Left lung (tissue), 10 donors: Measurements from ENCODE around the gene SAMMSON. TPM values are rescaled to one million over a fixed set of nuclear protein-coding genes. Genes with fewer than 3 reads are reported as not detected.

Source experiments
- ATAC-seq: fragments of 200-7000 bp; cut with Tn5 transposase; one replicate; pipeline ENCODE4 v1.9.1; 2020; ENCODE audit warnings: moderate library complexity
- DNase-seq, 4 donors: peaks; one replicate each; pipeline ENCODE4 v3.0.0-alpha.2; 2013 to 2020
- H3K27ac ChIP-seq, 2 donors: fragments of 200-600 bp; sonication (generic) in 1 of 2; one replicate each; pipeline versions ENCODE4 v1.5.0 to v1.8.0; 2020 to 2021
- H3K27me3 ChIP-seq, 2 donors: fragments of 200-600 bp; sonication (generic) in 1 of 2; one replicate each; pipeline versions ENCODE4 v1.5.0 to v1.8.0; 2020 to 2021
- H3K36me3 ChIP-seq, 2 donors: fragments of 200-600 bp; sonication (generic) in 1 of 2; one replicate each; pipeline versions ENCODE4 v1.5.0 to v1.8.0; 2020 to 2021
- H3K4me1 ChIP-seq, 2 donors: fragments of 200-600 bp; one replicate each; pipeline ENCODE4 v1.8.0; 2021
- H3K4me3 ChIP-seq, 2 donors: fragments of 200-600 bp; sonication (generic) in 1 of 2; one replicate each; pipeline versions ENCODE4 v1.5.0 to v1.8.0; 2020 to 2021; ENCODE audit warnings: mild to moderate bottlenecking in 1 of 2
- H3K9me3 ChIP-seq, 2 donors: fragments of 200-600 bp; sonication (generic) in 1 of 2; one replicate each; pipeline versions ENCODE4 v1.5.0 to v1.8.0; 2020 to 2021
- intact Hi-C, 2 donors: fragments of 100-400 bp; cut with DNase I; formaldehyde crosslinking; loops; one replicate each; pipeline versions ENCODE4 v1.11.2 to v1.14.2; 2022
- polyA plus RNA-seq, 6 donors: library from polyadenylated mRNA; unstranded; fragments of 120-200 nt; gene quantifications; one replicate each; pipeline ENCODE4 v1.2.1, GENCODE V29; 2013; ENCODE audit not compliant: insufficient read length in 6 of 6
- total RNA-seq, 2 donors: library from RNA; stranded (reverse); fragmentation: NEBNext Ultra II Directional; extraction: Animal tissue kit (Norgen Biotek cat#: 25700); gene quantifications; one replicate each; pipeline ENCODE4 v1.2.1, GENCODE V29; 2021
- TF ChIP-seq, protein P1 (sequence below), 2 donors: fragments of 200-600 bp; sonication (generic) in 1 of 2; IDR thresholded peaks; one replicate each; pipeline versions ENCODE4 v1.5.0 to v1.8.0; 2021; ENCODE audit warnings: antibody characterized with exemption in 2 of 2
- donor health status: DM: no; HTN: yes; CAD: no.
- donor health status: DM: no; HTN: no; CAD: no.

Gene SAMMSON
- total and polyA plus RNA-seq, 8 donors, result 0.09 to 0.20 (median 0.12) TPM; not detected in 4

DNA sequence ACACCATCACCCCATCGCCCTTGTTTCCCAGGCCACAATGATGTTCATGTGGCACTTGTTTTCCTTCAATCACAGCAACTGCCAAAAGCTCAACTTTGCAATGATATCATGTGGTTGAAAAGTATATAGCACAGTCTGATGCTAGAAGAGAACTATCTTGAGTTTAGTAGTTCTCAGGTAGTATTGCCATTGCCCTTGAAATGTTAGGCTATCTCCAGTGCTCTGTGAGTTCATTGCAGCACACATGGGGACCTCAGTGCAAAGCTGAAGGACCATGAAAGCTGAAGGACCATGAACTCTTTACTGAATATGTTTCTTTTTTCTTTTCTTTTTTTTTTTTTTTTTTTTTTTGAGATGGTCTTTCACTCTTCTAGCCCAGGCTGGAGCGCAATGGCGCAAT lies 35.9 kb upstream of the SAMMSON start:
- TF ChIP-seq, protein P1, sequence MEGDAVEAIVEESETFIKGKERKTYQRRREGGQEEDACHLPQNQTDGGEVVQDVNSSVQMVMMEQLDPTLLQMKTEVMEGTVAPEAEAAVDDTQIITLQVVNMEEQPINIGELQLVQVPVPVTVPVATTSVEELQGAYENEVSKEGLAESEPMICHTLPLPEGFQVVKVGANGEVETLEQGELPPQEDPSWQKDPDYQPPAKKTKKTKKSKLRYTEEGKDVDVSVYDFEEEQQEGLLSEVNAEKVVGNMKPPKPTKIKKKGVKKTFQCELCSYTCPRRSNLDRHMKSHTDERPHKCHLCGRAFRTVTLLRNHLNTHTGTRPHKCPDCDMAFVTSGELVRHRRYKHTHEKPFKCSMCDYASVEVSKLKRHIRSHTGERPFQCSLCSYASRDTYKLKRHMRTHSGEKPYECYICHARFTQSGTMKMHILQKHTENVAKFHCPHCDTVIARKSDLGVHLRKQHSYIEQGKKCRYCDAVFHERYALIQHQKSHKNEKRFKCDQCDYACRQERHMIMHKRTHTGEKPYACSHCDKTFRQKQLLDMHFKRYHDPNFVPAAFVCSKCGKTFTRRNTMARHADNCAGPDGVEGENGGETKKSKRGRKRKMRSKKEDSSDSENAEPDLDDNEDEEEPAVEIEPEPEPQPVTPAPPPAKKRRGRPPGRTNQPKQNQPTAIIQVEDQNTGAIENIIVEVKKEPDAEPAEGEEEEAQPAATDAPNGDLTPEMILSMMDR (IDR thresholded peaks at IDR 0.05), result no peak
- DNase-seq, result no peak
- ATAC-seq, result no peak

DNA sequence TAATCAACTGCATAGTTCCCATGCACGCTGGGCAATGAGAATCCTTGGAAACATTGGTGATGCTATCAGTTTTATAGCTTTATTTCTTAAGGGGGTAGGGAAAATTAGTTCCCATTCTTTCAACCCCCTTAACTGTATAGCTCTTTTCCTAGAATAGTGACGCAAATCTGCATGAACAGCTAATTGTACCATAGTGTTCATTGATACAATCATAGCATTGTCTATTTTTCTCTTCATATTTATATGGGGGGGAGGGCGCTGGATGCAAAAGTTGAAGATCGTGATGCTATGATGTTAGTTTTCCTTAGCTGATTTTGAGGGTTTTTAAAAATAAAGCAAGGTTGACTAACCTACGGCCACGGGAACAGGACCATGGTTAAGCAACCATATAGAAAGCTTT lies 32.4 kb upstream of the SAMMSON start:
- DNase-seq (no peak), ATAC-seq (no peak)
- intact Hi-C loops, result no loop called here
- no peaks in the 10 kb centered on the region for H3K27me3 ChIP-seq
- no peak overlapping the region for H3K27ac ChIP-seq
- peaks cover 0 to 11% of the 10 kb centered on the region in 2 donors for H3K36me3 ChIP-seq
- no peaks in the 10 kb centered on the region for H3K9me3 ChIP-seq
- no peak overlapping the region for H3K4me3 ChIP-seq
- no peaks in the 10 kb centered on the region for H3K4me1 ChIP-seq
- TF ChIP-seq, protein P1 (IDR thresholded peaks at IDR 0.05), result no peak

More for the DNA sequence above, 35.9 kb upstream of the SAMMSON start:
- Histone ChIP-seq H3K4me3 (no peak overlapping the region), H3K27me3 (no peaks in the 10 kb centered on the region), H3K36me3 (peaks cover 0 to 24% of the 10 kb centered on the region in 2 donors), H3K9me3 (no peaks in the 10 kb centered on the region), H3K4me1 (no peaks in the 10 kb centered on the region), H3K27ac (no peak overlapping the region)
- intact Hi-C loops, result no loop called here

DNA sequence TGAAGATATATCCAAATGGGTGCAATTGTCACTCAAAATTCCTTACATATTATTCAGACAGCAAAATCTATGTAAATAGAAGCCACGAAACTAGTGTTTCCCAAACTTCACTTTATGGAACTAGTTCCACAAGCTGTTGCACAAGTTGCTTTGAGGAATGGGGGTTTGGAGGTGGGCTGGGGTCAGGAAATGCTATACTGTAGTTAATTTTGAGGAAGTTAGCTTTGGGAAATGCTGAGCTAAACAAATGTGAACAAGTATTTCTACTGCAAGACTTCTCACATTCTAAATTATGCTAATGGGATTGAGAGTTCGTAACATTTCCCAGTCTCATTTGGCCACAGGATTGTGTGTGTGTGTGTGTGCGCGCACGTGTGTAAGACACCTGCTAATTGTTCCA lies 28.7 kb upstream of the SAMMSON start:
- H3K27me3 ChIP-seq, result no peaks in the 10 kb centered on the region
- DNase-seq (no peak), ATAC-seq (no peak)
- H3K9me3 ChIP-seq, result no peaks in the 10 kb centered on the region
- intact Hi-C loops, result no loop called here
- H3K27ac ChIP-seq, result no peak overlapping the region
- H3K4me3 ChIP-seq, result no peak overlapping the region
- no peaks in the 10 kb centered on the region for H3K36me3 ChIP-seq
- no peaks in the 10 kb centered on the region for H3K4me1 ChIP-seq
- TF ChIP-seq, protein P1 (IDR thresholded peaks at IDR 0.05), result no peak

DNA sequence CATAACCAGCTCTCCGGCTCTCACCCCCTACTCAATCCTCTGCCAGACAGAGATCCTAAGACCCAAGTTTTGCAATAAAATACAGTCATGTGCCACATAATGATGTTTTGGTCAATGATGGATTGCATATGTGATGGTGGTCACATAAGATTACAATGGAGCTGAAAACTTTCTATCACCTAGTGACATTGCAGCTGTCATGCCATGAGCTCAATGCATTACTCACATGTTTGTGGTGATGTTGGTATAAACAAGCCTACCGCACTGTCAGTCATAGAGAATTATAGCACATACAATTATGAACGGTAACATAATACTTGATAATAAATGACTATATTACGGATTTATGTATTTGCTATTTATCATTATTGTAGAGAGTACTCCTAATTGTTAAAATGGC lies 26.9 kb upstream of the SAMMSON start:
- TF ChIP-seq, protein P1 (IDR thresholded peaks at IDR 0.05), result no peak

DNA sequence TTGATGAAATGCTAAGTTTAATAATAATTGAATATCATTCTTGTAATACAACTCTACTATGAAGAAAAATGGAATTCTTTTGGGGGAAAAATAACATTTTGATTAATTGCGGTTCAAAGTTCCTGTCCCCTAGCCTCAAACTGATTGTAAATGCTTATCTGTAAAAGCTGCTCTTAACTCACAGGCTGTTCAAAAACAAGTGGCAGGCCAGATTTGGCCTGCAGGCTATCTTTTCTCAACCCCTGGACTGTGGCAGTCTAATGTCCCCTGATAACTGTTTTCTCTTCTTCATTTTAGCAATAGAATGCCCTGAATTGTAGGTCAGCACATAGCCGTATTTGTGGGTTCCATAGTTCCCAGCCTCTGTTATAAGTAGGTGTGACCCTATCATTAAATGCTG lies 23.5 kb upstream of the SAMMSON start:
- TF ChIP-seq, protein P1 (IDR thresholded peaks at IDR 0.05), result no peak
- intact Hi-C loops, result no loop called here

More for the DNA sequence above, 26.9 kb upstream of the SAMMSON start:
- ATAC-seq (no peak), DNase-seq (no peak)
- no peaks in the 10 kb centered on the region for H3K27me3 ChIP-seq
- no peak overlapping the region for H3K27ac ChIP-seq
- peaks cover 0 to 4% of the 10 kb centered on the region in 2 donors for H3K9me3 ChIP-seq
- no peak overlapping the region for H3K4me3 ChIP-seq
- no peaks in the 10 kb centered on the region for H3K4me1 ChIP-seq
- no peaks in the 10 kb centered on the region for H3K36me3 ChIP-seq
- intact Hi-C loops, result no loop called here

More for the DNA sequence above, 23.5 kb upstream of the SAMMSON start:
- H3K27me3 ChIP-seq, result no peaks in the 10 kb centered on the region
- no peak overlapping the region for H3K4me3 ChIP-seq
- no peaks in the 10 kb centered on the region for H3K36me3 ChIP-seq
- DNase-seq (no peak), ATAC-seq (no peak)
- no peaks in the 10 kb centered on the region for H3K4me1 ChIP-seq
- H3K27ac ChIP-seq, result no peak overlapping the region
- H3K9me3 ChIP-seq, result peaks cover 0 to 20% of the 10 kb centered on the region in 2 donors
